ENCODE results near the gene DPH1.

DPH1 gene

GRCh38 chr17:2029911-2030778 is at the start of gene DPH1 (continued):
- TF ChIP-seq ZNF704 (tag by site-specific recombination; IDR thresholded peaks at IDR 0.05), result no peak
- TF ChIP-seq ZBTB17 (tag by site-specific recombination; IDR thresholded peaks at IDR 0.05), result peak; percentile 100
- no peak for TF ChIP-seq ZNF792 (tag by site-specific recombination; IDR thresholded peaks at IDR 0.05)
- no peak; the same call in 1 of the 2 replicates for TF ChIP-seq ZSCAN30 (tag by site-specific recombination; IDR thresholded peaks at IDR 0.05)
- peak; percentile 50 for TF ChIP-seq ZBTB26 (tag by site-specific recombination; optimal IDR thresholded peaks at IDR 0.05)
- no peak for TF ChIP-seq ZNF19 (tag by site-specific recombination; IDR thresholded peaks at IDR 0.05; ENCODE audit: low read depth)
- peak; percentile 24; the same call in 1 of the 2 replicates for TF ChIP-seq ZNF777 (tag by site-specific recombination; IDR thresholded peaks at IDR 0.05; ENCODE audit: borderline replicate concordance)
- TF ChIP-seq, protein P1, sequence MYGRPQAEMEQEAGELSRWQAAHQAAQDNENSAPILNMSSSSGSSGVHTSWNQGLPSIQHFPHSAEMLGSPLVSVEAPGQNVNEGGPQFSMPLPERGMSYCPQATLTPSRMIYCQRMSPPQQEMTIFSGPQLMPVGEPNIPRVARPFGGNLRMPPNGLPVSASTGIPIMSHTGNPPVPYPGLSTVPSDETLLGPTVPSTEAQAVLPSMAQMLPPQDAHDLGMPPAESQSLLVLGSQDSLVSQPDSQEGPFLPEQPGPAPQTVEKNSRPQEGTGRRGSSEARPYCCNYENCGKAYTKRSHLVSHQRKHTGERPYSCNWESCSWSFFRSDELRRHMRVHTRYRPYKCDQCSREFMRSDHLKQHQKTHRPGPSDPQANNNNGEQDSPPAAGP (tag by site-specific recombination; IDR thresholded peaks at IDR 0.05), result peak; percentile 85
- no peak for TF ChIP-seq ZNF175 (tag by site-specific recombination; IDR thresholded peaks at IDR 0.05)
- peak; percentile 80 for TF ChIP-seq EGR2 (tag by site-specific recombination; IDR thresholded peaks at IDR 0.05; ENCODE audit: low read depth)
- no peak for TF ChIP-seq ZNF701 (tag by site-specific recombination; IDR thresholded peaks at IDR 0.05)
- 0 out of 2 replicates have a peak, but pooled peaks have one; percentile 16 for TF ChIP-seq ZNF449 (tag by site-specific recombination; IDR thresholded peaks at IDR 0.05)
- no peak for TF ChIP-seq ZNF830 (tag by site-specific recombination; IDR thresholded peaks at IDR 0.05; ENCODE audit: low read depth)
- peak; percentile 7; the same call in 1 of the 2 replicates for TF ChIP-seq MYNN (tag by site-specific recombination; IDR thresholded peaks at IDR 0.05; ENCODE audit: borderline replicate concordance)
- TF ChIP-seq, protein P2, sequence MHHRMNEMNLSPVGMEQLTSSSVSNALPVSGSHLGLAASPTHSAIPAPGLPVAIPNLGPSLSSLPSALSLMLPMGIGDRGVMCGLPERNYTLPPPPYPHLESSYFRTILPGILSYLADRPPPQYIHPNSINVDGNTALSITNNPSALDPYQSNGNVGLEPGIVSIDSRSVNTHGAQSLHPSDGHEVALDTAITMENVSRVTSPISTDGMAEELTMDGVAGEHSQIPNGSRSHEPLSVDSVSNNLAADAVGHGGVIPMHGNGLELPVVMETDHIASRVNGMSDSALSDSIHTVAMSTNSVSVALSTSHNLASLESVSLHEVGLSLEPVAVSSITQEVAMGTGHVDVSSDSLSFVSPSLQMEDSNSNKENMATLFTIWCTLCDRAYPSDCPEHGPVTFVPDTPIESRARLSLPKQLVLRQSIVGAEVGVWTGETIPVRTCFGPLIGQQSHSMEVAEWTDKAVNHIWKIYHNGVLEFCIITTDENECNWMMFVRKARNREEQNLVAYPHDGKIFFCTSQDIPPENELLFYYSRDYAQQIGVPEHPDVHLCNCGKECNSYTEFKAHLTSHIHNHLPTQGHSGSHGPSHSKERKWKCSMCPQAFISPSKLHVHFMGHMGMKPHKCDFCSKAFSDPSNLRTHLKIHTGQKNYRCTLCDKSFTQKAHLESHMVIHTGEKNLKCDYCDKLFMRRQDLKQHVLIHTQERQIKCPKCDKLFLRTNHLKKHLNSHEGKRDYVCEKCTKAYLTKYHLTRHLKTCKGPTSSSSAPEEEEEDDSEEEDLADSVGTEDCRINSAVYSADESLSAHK (tag by site-specific recombination; IDR thresholded peaks at IDR 0.05), result 0 out of 2 replicates have a peak, but pooled peaks have one; percentile 30
- no peak for TF ChIP-seq ZNF548 (tag by site-specific recombination; IDR thresholded peaks at IDR 0.05)
- TF ChIP-seq ZFP3 (tag by site-specific recombination; IDR thresholded peaks at IDR 0.05; ENCODE audit: low read depth), result no peak
- TF ChIP-seq, protein P3, sequence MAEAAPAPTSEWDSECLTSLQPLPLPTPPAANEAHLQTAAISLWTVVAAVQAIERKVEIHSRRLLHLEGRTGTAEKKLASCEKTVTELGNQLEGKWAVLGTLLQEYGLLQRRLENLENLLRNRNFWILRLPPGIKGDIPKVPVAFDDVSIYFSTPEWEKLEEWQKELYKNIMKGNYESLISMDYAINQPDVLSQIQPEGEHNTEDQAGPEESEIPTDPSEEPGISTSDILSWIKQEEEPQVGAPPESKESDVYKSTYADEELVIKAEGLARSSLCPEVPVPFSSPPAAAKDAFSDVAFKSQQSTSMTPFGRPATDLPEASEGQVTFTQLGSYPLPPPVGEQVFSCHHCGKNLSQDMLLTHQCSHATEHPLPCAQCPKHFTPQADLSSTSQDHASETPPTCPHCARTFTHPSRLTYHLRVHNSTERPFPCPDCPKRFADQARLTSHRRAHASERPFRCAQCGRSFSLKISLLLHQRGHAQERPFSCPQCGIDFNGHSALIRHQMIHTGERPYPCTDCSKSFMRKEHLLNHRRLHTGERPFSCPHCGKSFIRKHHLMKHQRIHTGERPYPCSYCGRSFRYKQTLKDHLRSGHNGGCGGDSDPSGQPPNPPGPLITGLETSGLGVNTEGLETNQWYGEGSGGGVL (tag by site-specific recombination; IDR thresholded peaks at IDR 0.05), result no peak
- peak; percentile 79 for TF ChIP-seq SP2 (tag by site-specific recombination; IDR thresholded peaks at IDR 0.05)
- TF ChIP-seq, protein P4, sequence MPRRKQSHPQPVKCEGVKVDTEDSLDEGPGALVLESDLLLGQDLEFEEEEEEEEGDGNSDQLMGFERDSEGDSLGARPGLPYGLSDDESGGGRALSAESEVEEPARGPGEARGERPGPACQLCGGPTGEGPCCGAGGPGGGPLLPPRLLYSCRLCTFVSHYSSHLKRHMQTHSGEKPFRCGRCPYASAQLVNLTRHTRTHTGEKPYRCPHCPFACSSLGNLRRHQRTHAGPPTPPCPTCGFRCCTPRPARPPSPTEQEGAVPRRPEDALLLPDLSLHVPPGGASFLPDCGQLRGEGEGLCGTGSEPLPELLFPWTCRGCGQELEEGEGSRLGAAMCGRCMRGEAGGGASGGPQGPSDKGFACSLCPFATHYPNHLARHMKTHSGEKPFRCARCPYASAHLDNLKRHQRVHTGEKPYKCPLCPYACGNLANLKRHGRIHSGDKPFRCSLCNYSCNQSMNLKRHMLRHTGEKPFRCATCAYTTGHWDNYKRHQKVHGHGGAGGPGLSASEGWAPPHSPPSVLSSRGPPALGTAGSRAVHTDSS (tag by site-specific recombination; IDR thresholded peaks at IDR 0.05), result no peak
- TF ChIP-seq REPIN1 (tag by site-specific recombination; IDR thresholded peaks at IDR 0.05; ENCODE audit: low read depth), result 0 out of 2 replicates have a peak, but pooled peaks have one; percentile 25
- TF ChIP-seq YY1 (tag by site-specific recombination; IDR thresholded peaks at IDR 0.05), result peak; percentile 94
- TF ChIP-seq ZNF629 (tag by site-specific recombination; IDR thresholded peaks at IDR 0.05), result peak; percentile 62; the same call in 1 of the 2 replicates
- TF ChIP-seq ZFP37 (tag by site-specific recombination; IDR thresholded peaks at IDR 0.05), result 0 out of 2 replicates have a peak, but pooled peaks have one; percentile 48
- TF ChIP-seq ZBTB21 (tag by site-specific recombination; IDR thresholded peaks at IDR 0.05), result 0 out of 2 replicates have a peak, but pooled peaks have one; percentile 35
- TF ChIP-seq WT1 (tag by site-specific recombination; IDR thresholded peaks at IDR 0.05), result 0 out of 2 replicates have a peak, but pooled peaks have one; percentile 16
- TF ChIP-seq GFI1B (tag by site-specific recombination; IDR thresholded peaks at IDR 0.05), result no peak
- TF ChIP-seq ZNF24 (tag by site-specific recombination; IDR thresholded peaks at IDR 0.05), result peak; percentile 68

Data from HEK293 (cell line).